GM12864 (cell line): Measurements from ENCODE around the gene PRCC.

Experiments used
- DNase-seq: peaks from one replicate; pipeline ENCODE4 v3.0.0-alpha.2; 2011; ENCODE audit warnings: low read depth
- H3K4me3 ChIP-seq: 2 replicates; pipeline ENCODE4 v1.5.1; 2011; ENCODE audit warnings: mild to moderate bottlenecking, low read depth, low read length, control low read depth
- CTCF ChIP-seq: IDR thresholded peaks from 2 replicates; pipeline ENCODE4 v1.5.1; 2011; ENCODE audit warnings: low read depth, mild to moderate bottlenecking, moderate library complexity, low read length, control low read depth, inconsistent platforms; ENCODE audit errors: missing control alignments

The PRCC gene

GRCh38 chr1:156789621-156790318 is 22.4 kb downstream of the PRCC start:
- DNase-seq = no peak
- no peak for TF ChIP-seq CTCF
- no peak overlapping the region for H3K4me3 ChIP-seq

GRCh38 chr1:156794506-156795373 is 27.4 kb downstream of the PRCC start:
- no peak for TF ChIP-seq CTCF
- no peak for DNase-seq
- no peak overlapping the region for H3K4me3 ChIP-seq

- no peak overlapping the region for H3K4me3 ChIP-seq
- no peak for DNase-seq
- TF ChIP-seq CTCF = no peak
These were observed 28.0 kb downstream of the PRCC start for GRCh38 chr1:156795374-156795733.

GRCh38 chr1:156795787-156796186 is 28.5 kb downstream of the PRCC start:
- TF ChIP-seq CTCF = no peak
- no peak overlapping the region for H3K4me3 ChIP-seq
- DNase-seq = no peak

GRCh38 chr1:156796340-156797097 is 29.2 kb downstream of the PRCC start:
- H3K4me3 ChIP-seq = no peak overlapping the region; the same call in 1 of the 2 replicates
- DNase-seq = no peak

More at GRCh38 chr1:156796340-156797097, 29.2 kb downstream of the PRCC start:
- TF ChIP-seq CTCF = no peak
